ENCODE data around the gene FRMD3. TPM values are rescaled to one million over a fixed set of nuclear protein-coding genes. Genes with fewer than 3 reads are reported as not detected.

FRMD3 gene
- total and polyA plus RNA-seq, 4 donors = 0.16 to 0.75 (median 0.48) TPM

DNA sequence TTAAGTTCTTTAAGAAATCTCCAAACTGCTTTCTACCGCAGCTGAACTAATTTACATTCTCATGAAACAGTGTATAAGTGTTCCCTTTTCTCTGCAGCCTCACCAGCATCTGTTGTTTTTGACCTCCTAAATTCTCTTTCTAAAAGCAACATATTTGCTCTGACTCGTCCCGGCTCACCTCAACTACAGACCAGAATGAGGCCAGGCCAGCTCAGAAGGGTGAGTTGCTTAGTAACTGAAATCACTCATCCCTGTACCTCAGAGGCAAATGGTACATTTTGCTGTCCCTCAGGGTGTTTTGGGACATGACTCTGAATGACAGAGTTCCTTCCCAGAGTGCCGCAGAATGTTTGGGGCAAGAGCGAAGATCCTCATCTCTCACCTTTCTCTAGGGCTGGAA is 127.5 kb downstream of the FRMD3 start:
- Histone ChIP-seq H3K27ac (ENCODE audit: low read depth in 1 of 2, low read length in 2 of 2) (no peak overlapping the region), H3K27me3 (ENCODE audit: control insufficient read depth in 4 of 4, insufficient read depth in 4 of 4, low read length in 3 of 4) (no peaks in the 10 kb centered on the region), H3K9me3 (ENCODE audit: control insufficient read depth in 4 of 4, low read length in 3 of 4) (peaks cover 0 to 3% (median 0%) of the 10 kb centered on the region in 4 donors), H3K9ac (ENCODE audit: low read depth in 1 of 2, low read length in 2 of 2) (no peak overlapping the region), H3K4me1 (ENCODE audit: control insufficient read depth in 4 of 4, insufficient read depth in 4 of 4, low read length in 3 of 4) (no peaks in the 10 kb centered on the region), H3K4me3 (ENCODE audit: low read depth in 1 of 3, low read length in 3 of 3) (no peak overlapping the region), H3K36me3 (ENCODE audit: control insufficient read depth in 4 of 4, insufficient read depth in 3 of 4, low read depth in 1 of 4, low read length in 3 of 4) (no peaks in the 10 kb centered on the region)
- DNase-seq (ENCODE audit: low spot score) = no peak
- WGBS = 95% methylated on average over 5 of the region's 5 CpGs
- TF ChIP-seq, protein P1, sequence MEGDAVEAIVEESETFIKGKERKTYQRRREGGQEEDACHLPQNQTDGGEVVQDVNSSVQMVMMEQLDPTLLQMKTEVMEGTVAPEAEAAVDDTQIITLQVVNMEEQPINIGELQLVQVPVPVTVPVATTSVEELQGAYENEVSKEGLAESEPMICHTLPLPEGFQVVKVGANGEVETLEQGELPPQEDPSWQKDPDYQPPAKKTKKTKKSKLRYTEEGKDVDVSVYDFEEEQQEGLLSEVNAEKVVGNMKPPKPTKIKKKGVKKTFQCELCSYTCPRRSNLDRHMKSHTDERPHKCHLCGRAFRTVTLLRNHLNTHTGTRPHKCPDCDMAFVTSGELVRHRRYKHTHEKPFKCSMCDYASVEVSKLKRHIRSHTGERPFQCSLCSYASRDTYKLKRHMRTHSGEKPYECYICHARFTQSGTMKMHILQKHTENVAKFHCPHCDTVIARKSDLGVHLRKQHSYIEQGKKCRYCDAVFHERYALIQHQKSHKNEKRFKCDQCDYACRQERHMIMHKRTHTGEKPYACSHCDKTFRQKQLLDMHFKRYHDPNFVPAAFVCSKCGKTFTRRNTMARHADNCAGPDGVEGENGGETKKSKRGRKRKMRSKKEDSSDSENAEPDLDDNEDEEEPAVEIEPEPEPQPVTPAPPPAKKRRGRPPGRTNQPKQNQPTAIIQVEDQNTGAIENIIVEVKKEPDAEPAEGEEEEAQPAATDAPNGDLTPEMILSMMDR (IDR thresholded peaks at IDR 0.05; ENCODE audit: low read depth, low read length, missing input control) = no peak
- TF ChIP-seq NR2F2 (IDR thresholded peaks at IDR 0.05) (no peak), SP1 (IDR thresholded peaks at IDR 0.05) (no peak), FOXA2 (IDR thresholded peaks at IDR 0.05) (no peak)

DNA sequence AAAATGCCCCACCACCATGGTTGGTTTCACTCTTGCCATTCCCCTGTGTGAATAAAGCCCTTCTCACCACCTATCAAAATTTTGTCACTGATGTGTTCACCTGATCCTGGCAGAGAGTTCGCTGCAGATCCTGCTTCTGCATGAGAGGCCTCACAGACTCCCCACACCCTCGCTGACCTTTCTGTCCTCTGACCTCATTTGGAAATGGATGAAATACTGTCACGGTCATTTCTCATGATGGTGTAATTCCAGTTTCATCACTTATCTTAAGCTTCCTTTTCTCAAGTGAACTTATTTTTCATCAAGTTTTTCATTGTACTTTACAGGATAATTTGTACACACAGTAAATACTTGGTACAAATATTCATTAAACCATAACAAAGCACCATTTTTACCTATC is 131.3 kb downstream of the FRMD3 start:
- H3K4me1 ChIP-seq (ENCODE audit: control insufficient read depth in 4 of 4, insufficient read depth in 4 of 4, low read length in 3 of 4) = no peaks in the 10 kb centered on the region
- no peak for DNase-seq (ENCODE audit: low spot score)
- H3K27ac ChIP-seq (ENCODE audit: low read depth in 1 of 2, low read length in 2 of 2) = no peak overlapping the region
- H3K27me3 ChIP-seq (ENCODE audit: control insufficient read depth in 4 of 4, insufficient read depth in 4 of 4, low read length in 3 of 4) = no peaks in the 10 kb centered on the region
- TF ChIP-seq, protein P1 (IDR thresholded peaks at IDR 0.05; ENCODE audit: low read depth, low read length, missing input control) = no peak
- TF ChIP-seq, protein P2, sequence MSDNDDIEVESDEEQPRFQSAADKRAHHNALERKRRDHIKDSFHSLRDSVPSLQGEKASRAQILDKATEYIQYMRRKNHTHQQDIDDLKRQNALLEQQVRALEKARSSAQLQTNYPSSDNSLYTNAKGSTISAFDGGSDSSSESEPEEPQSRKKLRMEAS (IDR thresholded peaks at IDR 0.05) = no peak
- TF ChIP-seq HNF4G (IDR thresholded peaks at IDR 0.05) (no peak), GABPA (IDR thresholded peaks at IDR 0.05 in 1 of 2, conservative IDR thresholded peaks at IDR 0.05 in 1 of 2) (no peak), NR2F2 (IDR thresholded peaks at IDR 0.05) (no peak), FOXA2 (IDR thresholded peaks at IDR 0.05) (no peak), JUND (IDR thresholded peaks at IDR 0.05) (no peak), YY1 (IDR thresholded peaks at IDR 0.05) (no peak), TAF1 (conservative IDR thresholded peaks at IDR 0.05) (no peak), RXRA (IDR thresholded peaks at IDR 0.05) (no peak), FOXA1 (IDR thresholded peaks at IDR 0.05) (no peak), EGR1 (IDR thresholded peaks at IDR 0.05; ENCODE audit: low read depth in 2 of 2) (no peak), HNF4A (conservative IDR thresholded peaks at IDR 0.05) (no peak), RAD21 (IDR thresholded peaks at IDR 0.05) (no peak)
- TF ChIP-seq, protein P3, sequence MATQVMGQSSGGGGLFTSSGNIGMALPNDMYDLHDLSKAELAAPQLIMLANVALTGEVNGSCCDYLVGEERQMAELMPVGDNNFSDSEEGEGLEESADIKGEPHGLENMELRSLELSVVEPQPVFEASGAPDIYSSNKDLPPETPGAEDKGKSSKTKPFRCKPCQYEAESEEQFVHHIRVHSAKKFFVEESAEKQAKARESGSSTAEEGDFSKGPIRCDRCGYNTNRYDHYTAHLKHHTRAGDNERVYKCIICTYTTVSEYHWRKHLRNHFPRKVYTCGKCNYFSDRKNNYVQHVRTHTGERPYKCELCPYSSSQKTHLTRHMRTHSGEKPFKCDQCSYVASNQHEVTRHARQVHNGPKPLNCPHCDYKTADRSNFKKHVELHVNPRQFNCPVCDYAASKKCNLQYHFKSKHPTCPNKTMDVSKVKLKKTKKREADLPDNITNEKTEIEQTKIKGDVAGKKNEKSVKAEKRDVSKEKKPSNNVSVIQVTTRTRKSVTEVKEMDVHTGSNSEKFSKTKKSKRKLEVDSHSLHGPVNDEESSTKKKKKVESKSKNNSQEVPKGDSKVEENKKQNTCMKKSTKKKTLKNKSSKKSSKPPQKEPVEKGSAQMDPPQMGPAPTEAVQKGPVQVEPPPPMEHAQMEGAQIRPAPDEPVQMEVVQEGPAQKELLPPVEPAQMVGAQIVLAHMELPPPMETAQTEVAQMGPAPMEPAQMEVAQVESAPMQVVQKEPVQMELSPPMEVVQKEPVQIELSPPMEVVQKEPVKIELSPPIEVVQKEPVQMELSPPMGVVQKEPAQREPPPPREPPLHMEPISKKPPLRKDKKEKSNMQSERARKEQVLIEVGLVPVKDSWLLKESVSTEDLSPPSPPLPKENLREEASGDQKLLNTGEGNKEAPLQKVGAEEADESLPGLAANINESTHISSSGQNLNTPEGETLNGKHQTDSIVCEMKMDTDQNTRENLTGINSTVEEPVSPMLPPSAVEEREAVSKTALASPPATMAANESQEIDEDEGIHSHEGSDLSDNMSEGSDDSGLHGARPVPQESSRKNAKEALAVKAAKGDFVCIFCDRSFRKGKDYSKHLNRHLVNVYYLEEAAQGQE (IDR thresholded peaks at IDR 0.05) = no peak
- TF ChIP-seq, protein P4, sequence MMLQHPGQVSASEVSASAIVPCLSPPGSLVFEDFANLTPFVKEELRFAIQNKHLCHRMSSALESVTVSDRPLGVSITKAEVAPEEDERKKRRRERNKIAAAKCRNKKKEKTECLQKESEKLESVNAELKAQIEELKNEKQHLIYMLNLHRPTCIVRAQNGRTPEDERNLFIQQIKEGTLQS (IDR thresholded peaks at IDR 0.05) = no peak
- TF ChIP-seq, protein P5, sequence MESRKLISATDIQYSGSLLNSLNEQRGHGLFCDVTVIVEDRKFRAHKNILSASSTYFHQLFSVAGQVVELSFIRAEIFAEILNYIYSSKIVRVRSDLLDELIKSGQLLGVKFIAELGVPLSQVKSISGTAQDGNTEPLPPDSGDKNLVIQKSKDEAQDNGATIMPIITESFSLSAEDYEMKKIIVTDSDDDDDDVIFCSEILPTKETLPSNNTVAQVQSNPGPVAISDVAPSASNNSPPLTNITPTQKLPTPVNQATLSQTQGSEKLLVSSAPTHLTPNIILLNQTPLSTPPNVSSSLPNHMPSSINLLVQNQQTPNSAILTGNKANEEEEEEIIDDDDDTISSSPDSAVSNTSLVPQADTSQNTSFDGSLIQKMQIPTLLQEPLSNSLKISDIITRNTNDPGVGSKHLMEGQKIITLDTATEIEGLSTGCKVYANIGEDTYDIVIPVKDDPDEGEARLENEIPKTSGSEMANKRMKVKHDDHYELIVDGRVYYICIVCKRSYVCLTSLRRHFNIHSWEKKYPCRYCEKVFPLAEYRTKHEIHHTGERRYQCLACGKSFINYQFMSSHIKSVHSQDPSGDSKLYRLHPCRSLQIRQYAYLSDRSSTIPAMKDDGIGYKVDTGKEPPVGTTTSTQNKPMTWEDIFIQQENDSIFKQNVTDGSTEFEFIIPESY (IDR thresholded peaks at IDR 0.05) = no peak
- 78% methylated on average over 3 of the region's 3 CpGs for WGBS
- H3K9ac ChIP-seq (ENCODE audit: low read depth in 1 of 2, low read length in 2 of 2) = no peak overlapping the region
- H3K4me3 ChIP-seq (ENCODE audit: low read depth in 1 of 3, low read length in 3 of 3) = no peak overlapping the region
- H3K9me3 ChIP-seq (ENCODE audit: control insufficient read depth in 4 of 4, low read length in 3 of 4) = peaks cover 0 to 3% (median 0%) of the 10 kb centered on the region in 4 donors
- H3K36me3 ChIP-seq (ENCODE audit: control insufficient read depth in 4 of 4, insufficient read depth in 3 of 4, low read depth in 1 of 4, low read length in 3 of 4) = no peaks in the 10 kb centered on the region
